ENCODE measurements around the gene SLC35F3. TPM values are rescaled to one million over a fixed set of nuclear protein-coding genes. Genes with fewer than 3 reads are reported as not detected.

SLC35F3 gene
- polyA plus RNA-seq, 1 donor from 2014 or later, result 13.9 TPM

GRCh38 chr1:233936842-233937241 lies 32.4 kb downstream of the SLC35F3 start:
- no peak overlapping the region for H3K4me3 ChIP-seq (ENCODE audit: low read length)
- H3K79me2 ChIP-seq (replicated peaks; ENCODE audit: insufficient read depth, low read length), result no peaks in the 10 kb centered on the region
- no peaks in the 10 kb centered on the region for H3F3A ChIP-seq (ENCODE audit: insufficient read depth, low read length, poor library complexity, severe bottlenecking)
- TF ChIP-seq MXI1 (conservative IDR thresholded peaks at IDR 0.05; ENCODE audit: poor library complexity, severe bottlenecking), result no peak
- no peak for TF ChIP-seq CTCF (IDR thresholded peaks at IDR 0.05; ENCODE audit: poor library complexity, severe bottlenecking)
- no peak for TF ChIP-seq EP300 (conservative IDR thresholded peaks at IDR 0.05; ENCODE audit: poor library complexity, severe bottlenecking)
- TF ChIP-seq POLR2AphosphoS5 (IDR thresholded peaks at IDR 0.05), result no peak
- TF ChIP-seq EZH2 (IDR thresholded peaks at IDR 0.05; ENCODE audit: borderline replicate concordance, insufficient read depth, low read length, poor library complexity, severe bottlenecking), result no peak
- TF ChIP-seq RAD21 (conservative IDR thresholded peaks at IDR 0.05), result no peak
- TF ChIP-seq, protein P1, sequence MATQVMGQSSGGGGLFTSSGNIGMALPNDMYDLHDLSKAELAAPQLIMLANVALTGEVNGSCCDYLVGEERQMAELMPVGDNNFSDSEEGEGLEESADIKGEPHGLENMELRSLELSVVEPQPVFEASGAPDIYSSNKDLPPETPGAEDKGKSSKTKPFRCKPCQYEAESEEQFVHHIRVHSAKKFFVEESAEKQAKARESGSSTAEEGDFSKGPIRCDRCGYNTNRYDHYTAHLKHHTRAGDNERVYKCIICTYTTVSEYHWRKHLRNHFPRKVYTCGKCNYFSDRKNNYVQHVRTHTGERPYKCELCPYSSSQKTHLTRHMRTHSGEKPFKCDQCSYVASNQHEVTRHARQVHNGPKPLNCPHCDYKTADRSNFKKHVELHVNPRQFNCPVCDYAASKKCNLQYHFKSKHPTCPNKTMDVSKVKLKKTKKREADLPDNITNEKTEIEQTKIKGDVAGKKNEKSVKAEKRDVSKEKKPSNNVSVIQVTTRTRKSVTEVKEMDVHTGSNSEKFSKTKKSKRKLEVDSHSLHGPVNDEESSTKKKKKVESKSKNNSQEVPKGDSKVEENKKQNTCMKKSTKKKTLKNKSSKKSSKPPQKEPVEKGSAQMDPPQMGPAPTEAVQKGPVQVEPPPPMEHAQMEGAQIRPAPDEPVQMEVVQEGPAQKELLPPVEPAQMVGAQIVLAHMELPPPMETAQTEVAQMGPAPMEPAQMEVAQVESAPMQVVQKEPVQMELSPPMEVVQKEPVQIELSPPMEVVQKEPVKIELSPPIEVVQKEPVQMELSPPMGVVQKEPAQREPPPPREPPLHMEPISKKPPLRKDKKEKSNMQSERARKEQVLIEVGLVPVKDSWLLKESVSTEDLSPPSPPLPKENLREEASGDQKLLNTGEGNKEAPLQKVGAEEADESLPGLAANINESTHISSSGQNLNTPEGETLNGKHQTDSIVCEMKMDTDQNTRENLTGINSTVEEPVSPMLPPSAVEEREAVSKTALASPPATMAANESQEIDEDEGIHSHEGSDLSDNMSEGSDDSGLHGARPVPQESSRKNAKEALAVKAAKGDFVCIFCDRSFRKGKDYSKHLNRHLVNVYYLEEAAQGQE (IDR thresholded peaks at IDR 0.05; ENCODE audit: borderline replicate concordance), result no peak
- no peak for TF ChIP-seq SMC3 (conservative IDR thresholded peaks at IDR 0.05; ENCODE audit: poor library complexity)
- no peak for TF ChIP-seq TAF1 (IDR thresholded peaks at IDR 0.05; ENCODE audit: low read depth)
- H3K27me3 ChIP-seq (ENCODE audit: insufficient read depth, low read depth, low read length), result no peaks in the 10 kb centered on the region
- H3K27ac ChIP-seq (ENCODE audit: low read length), result no peak overlapping the region
- no peaks in the 10 kb centered on the region for H3K9me3 ChIP-seq (ENCODE audit: low read length)
- H3K36me3 ChIP-seq (ENCODE audit: insufficient read depth, low read length), result no peaks in the 10 kb centered on the region
- no peaks in the 10 kb centered on the region for H4K20me1 ChIP-seq (ENCODE audit: insufficient read depth)
- H3K9me2 ChIP-seq (ENCODE audit: insufficient read depth, low read length), result no peaks in the 10 kb centered on the region
- no peak overlapping the region for H3K4me2 ChIP-seq (ENCODE audit: low read length)
- H3K9ac ChIP-seq (ENCODE audit: low read length), result no peak overlapping the region
- H2AFZ ChIP-seq (ENCODE audit: low read depth, low read length), result no peak overlapping the region

DNA sequence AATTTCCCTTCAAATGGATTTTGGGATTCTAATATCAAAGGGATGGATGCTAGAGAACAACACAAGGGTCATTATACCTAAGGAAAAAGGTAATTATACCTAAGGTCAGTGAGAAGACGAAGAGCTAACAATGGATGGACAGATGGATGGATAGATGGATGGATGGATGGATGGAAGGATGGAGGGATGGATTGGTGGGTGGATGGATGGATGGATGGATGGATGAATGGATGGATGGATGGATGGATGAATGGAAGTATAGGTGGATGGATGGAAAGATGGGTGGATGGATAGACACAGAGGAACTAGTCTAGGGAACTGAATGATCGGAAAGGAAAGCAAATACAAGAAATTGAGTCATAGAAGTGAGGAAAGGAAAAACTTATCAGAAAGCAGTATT lies 34.0 kb downstream of the SLC35F3 start:
- no peaks in the 10 kb centered on the region for H4K20me1 ChIP-seq (ENCODE audit: insufficient read depth)
- no peak overlapping the region for H2AFZ ChIP-seq (ENCODE audit: low read depth, low read length)
- no peaks in the 10 kb centered on the region for H3K27me3 ChIP-seq (ENCODE audit: insufficient read depth, low read depth, low read length)
- no peak overlapping the region for H3K4me3 ChIP-seq (ENCODE audit: low read length)
- H3K9ac ChIP-seq (ENCODE audit: low read length), result no peak overlapping the region
- no peaks in the 10 kb centered on the region for H3K36me3 ChIP-seq (ENCODE audit: insufficient read depth, low read length)
- no peak overlapping the region for H3K4me2 ChIP-seq (ENCODE audit: low read length)
- TF ChIP-seq TAF1 (IDR thresholded peaks at IDR 0.05; ENCODE audit: low read depth) (no peak), EZH2 (IDR thresholded peaks at IDR 0.05; ENCODE audit: borderline replicate concordance, insufficient read depth, low read length, poor library complexity, severe bottlenecking) (no peak), SMC3 (conservative IDR thresholded peaks at IDR 0.05; ENCODE audit: poor library complexity) (no peak), POLR2AphosphoS5 (IDR thresholded peaks at IDR 0.05) (no peak)
- H3K27ac ChIP-seq (ENCODE audit: low read length), result no peak overlapping the region
- no peaks in the 10 kb centered on the region for H3K9me2 ChIP-seq (ENCODE audit: insufficient read depth, low read length)
- no peaks in the 10 kb centered on the region for H3K79me2 ChIP-seq (replicated peaks; ENCODE audit: insufficient read depth, low read length)
- no peaks in the 10 kb centered on the region for H3F3A ChIP-seq (ENCODE audit: insufficient read depth, low read length, poor library complexity, severe bottlenecking)
- H3K9me3 ChIP-seq (ENCODE audit: low read length), result no peaks in the 10 kb centered on the region
